Measurements from ENCODE around the gene WFS1. TPM values are rescaled to one million over a fixed set of nuclear protein-coding genes. Genes with fewer than 3 reads are reported as not detected.

WFS1 gene
- total RNA-seq, 1 experiment from 2014 or later: 21.5 TPM

GRCh38 chr4:6277139-6277802 is 7.6 kb downstream of the WFS1 start:
- H4K20me1 ChIP-seq (ENCODE audit: insufficient read depth): no peaks in the 10 kb centered on the region

More at GRCh38 chr4:6277139-6277802, 7.6 kb downstream of the WFS1 start:
- intact Hi-C loops (cut with micrococcal nuclease): no loop called here
- peaks cover 16 to 23% of the 10 kb centered on the region in 2 experiments for H3K4me1 ChIP-seq (ENCODE audit: control insufficient read depth in 1 of 2, insufficient read depth in 2 of 2, low read length in 2 of 2)
- POLR2A ChIA-PET: no interaction called here
- no peak overlapping the region for H2AFZ ChIP-seq (ENCODE audit: low read depth, low read length, poor library complexity, severe bottlenecking)
- H3K9me3 ChIP-seq (ENCODE audit: control insufficient read depth in 1 of 2, insufficient read depth in 1 of 2, low read depth in 1 of 2, low read length in 2 of 2): no peaks in the 10 kb centered on the region
- ATAC-seq (no peak), DNase-seq (ENCODE audit: low read depth, low spot score) (no peak)
- H3K27me3 ChIP-seq (ENCODE audit: insufficient read depth, low read length): no peaks in the 10 kb centered on the region
- H3K79me2 ChIP-seq (ENCODE audit: insufficient read depth, low read length): no peaks in the 10 kb centered on the region
- TF ChIP-seq JUND (IDR thresholded peaks at IDR 0.05) (no peak), EZH2 (IDR thresholded peaks at IDR 0.05) (no peak), RAD21 (IDR thresholded peaks at IDR 0.05; ENCODE audit: low read depth) (no peak), ATF3 (IDR thresholded peaks at IDR 0.05) (no peak), SIN3A (IDR thresholded peaks at IDR 0.05; ENCODE audit: low read depth) (no peak), MAX (IDR thresholded peaks at IDR 0.05) (no peak), SP1 (IDR thresholded peaks at IDR 0.05; ENCODE audit: low read depth) (no peak), POLR2A (IDR thresholded peaks at IDR 0.05; ENCODE audit: borderline replicate concordance, extremely low read depth, insufficient read depth, insufficient read length) (no peak), ZNF274 (IDR thresholded peaks at IDR 0.05; ENCODE audit: low read depth, low read length) (no peak), POLR2AphosphoS5 (IDR thresholded peaks at IDR 0.05; ENCODE audit: low read depth, low read length) (no peak), ELF1 (IDR thresholded peaks at IDR 0.05; ENCODE audit: borderline replicate concordance, low read depth) (no peak), TCF7L2 (IDR thresholded peaks at IDR 0.05; ENCODE audit: borderline replicate concordance, extremely low read depth, insufficient read depth, insufficient read length) (no peak), EGR1 (IDR thresholded peaks at IDR 0.05; ENCODE audit: low read depth) (no peak), EZH2phosphoT487 (IDR thresholded peaks at IDR 0.05; ENCODE audit: borderline replicate concordance) (no peak), ZBTB33 (IDR thresholded peaks at IDR 0.05; ENCODE audit: extremely low read depth, insufficient replicate concordance, low read length) (no peak), CTCF (IDR thresholded peaks at IDR 0.05 in 2 of 3, conservative IDR thresholded peaks at IDR 0.05 in 1 of 3; ENCODE audit: borderline replicate concordance in 1 of 3, insufficient read depth in 1 of 3, low read depth in 2 of 3, low read length in 2 of 3) (no peak), SRF (IDR thresholded peaks at IDR 0.05; ENCODE audit: low read depth) (no peak), CBX3 (IDR thresholded peaks at IDR 0.05; ENCODE audit: low read depth) (no peak), ZFX (IDR thresholded peaks at IDR 0.05) (no peak)
- no peak overlapping the region for H3K4me2 ChIP-seq (ENCODE audit: low read length)
- RAD21 ChIA-PET (ENCODE audit: low non-redundant PET in 1 of 2, low total read pairs in 2 of 2, uncharacterized antibody in 2 of 2, unreplicated experiment in 2 of 2): no interaction called here
- H3K9ac ChIP-seq (ENCODE audit: low read length): no peak overlapping the region
- H3K9me2 ChIP-seq (ENCODE audit: insufficient read depth): no peaks in the 10 kb centered on the region
- no peaks in the 10 kb centered on the region for H3K36me3 ChIP-seq (ENCODE audit: control insufficient read depth in 1 of 2, insufficient read depth in 2 of 2, low read length in 2 of 2)
- H3K4me3 ChIP-seq (replicated peaks in 1 of 2; ENCODE audit: low read depth in 1 of 2, low read length in 2 of 2): no peak overlapping the region
- no peak overlapping the region for H3K27ac ChIP-seq (ENCODE audit: low read depth, low read length)
- BruUV-seq (replicated peaks): no TSS peak
- CTCF ChIA-PET: no interaction called here

All from HCT116 (cell line).